Measurements from ENCODE around the gene RPP25. TPM values are rescaled to one million over a fixed set of nuclear protein-coding genes. Genes with fewer than 3 reads are reported as not detected.

RPP25 gene
- total and polyA plus RNA-seq, 2 of the 13 experiments (the other 11 are each of a cell fraction or from before 2014, with no cell fraction given): 0.05 to 0.11 TPM

- TF ChIP-seq, protein P1, sequence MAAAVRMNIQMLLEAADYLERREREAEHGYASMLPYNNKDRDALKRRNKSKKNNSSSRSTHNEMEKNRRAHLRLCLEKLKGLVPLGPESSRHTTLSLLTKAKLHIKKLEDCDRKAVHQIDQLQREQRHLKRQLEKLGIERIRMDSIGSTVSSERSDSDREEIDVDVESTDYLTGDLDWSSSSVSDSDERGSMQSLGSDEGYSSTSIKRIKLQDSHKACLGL (CRISPR knock-in tag; IDR thresholded peaks at IDR 0.05): peak; percentile 53
- TF ChIP-seq HNRNPH1 (optimal IDR thresholded peaks at IDR 0.05; ENCODE audit: low read depth, low read length) (no peak), FOXK2 (IDR thresholded peaks at IDR 0.05) (no peak), SPEN (CRISPR knock-in tag; IDR thresholded peaks at IDR 0.05; ENCODE audit: low read depth) (no peak), ZMYM2 (CRISPR knock-in tag; IDR thresholded peaks at IDR 0.05) (no peak), NCOR1 (IDR thresholded peaks at IDR 0.05; ENCODE audit: borderline replicate concordance, low read length) (no peak), ADNP (CRISPR knock-in tag; IDR thresholded peaks at IDR 0.05) (no peak), FOXO1 (CRISPR knock-in tag; IDR thresholded peaks at IDR 0.05) (no peak), WIZ (CRISPR knock-in tag; IDR thresholded peaks at IDR 0.05) (no peak), IRF2 (CRISPR knock-in tag; IDR thresholded peaks at IDR 0.05) (no peak), ZNF501 (CRISPR knock-in tag; IDR thresholded peaks at IDR 0.05) (peak; percentile 60; the same call in 1 of the 2 replicates), ZNF556 (CRISPR knock-in tag; IDR thresholded peaks at IDR 0.05; ENCODE audit: borderline replicate concordance) (no peak), ZNF18 (CRISPR knock-in tag; IDR thresholded peaks at IDR 0.05; ENCODE audit: insufficient replicate concordance) (no peak), THYN1 (CRISPR knock-in tag; IDR thresholded peaks at IDR 0.05; ENCODE audit: borderline replicate concordance, low read depth) (no peak), ZFP41 (CRISPR knock-in tag; IDR thresholded peaks at IDR 0.05; ENCODE audit: borderline replicate concordance) (no peak), ZBTB8A (CRISPR knock-in tag; IDR thresholded peaks at IDR 0.05; ENCODE audit: borderline replicate concordance, low read depth) (no peak)
- TF ChIP-seq, protein P2, sequence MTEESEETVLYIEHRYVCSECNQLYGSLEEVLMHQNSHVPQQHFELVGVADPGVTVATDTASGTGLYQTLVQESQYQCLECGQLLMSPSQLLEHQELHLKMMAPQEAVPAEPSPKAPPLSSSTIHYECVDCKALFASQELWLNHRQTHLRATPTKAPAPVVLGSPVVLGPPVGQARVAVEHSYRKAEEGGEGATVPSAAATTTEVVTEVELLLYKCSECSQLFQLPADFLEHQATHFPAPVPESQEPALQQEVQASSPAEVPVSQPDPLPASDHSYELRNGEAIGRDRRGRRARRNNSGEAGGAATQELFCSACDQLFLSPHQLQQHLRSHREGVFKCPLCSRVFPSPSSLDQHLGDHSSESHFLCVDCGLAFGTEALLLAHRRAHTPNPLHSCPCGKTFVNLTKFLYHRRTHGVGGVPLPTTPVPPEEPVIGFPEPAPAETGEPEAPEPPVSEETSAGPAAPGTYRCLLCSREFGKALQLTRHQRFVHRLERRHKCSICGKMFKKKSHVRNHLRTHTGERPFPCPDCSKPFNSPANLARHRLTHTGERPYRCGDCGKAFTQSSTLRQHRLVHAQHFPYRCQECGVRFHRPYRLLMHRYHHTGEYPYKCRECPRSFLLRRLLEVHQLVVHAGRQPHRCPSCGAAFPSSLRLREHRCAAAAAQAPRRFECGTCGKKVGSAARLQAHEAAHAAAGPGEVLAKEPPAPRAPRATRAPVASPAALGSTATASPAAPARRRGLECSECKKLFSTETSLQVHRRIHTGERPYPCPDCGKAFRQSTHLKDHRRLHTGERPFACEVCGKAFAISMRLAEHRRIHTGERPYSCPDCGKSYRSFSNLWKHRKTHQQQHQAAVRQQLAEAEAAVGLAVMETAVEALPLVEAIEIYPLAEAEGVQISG (CRISPR knock-in tag; IDR thresholded peaks at IDR 0.05): no peak
- TF ChIP-seq, protein P3, sequence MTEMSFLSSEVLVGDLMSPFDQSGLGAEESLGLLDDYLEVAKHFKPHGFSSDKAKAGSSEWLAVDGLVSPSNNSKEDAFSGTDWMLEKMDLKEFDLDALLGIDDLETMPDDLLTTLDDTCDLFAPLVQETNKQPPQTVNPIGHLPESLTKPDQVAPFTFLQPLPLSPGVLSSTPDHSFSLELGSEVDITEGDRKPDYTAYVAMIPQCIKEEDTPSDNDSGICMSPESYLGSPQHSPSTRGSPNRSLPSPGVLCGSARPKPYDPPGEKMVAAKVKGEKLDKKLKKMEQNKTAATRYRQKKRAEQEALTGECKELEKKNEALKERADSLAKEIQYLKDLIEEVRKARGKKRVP (CRISPR knock-in tag; IDR thresholded peaks at IDR 0.05): no peak
- TF ChIP-seq, protein P4, sequence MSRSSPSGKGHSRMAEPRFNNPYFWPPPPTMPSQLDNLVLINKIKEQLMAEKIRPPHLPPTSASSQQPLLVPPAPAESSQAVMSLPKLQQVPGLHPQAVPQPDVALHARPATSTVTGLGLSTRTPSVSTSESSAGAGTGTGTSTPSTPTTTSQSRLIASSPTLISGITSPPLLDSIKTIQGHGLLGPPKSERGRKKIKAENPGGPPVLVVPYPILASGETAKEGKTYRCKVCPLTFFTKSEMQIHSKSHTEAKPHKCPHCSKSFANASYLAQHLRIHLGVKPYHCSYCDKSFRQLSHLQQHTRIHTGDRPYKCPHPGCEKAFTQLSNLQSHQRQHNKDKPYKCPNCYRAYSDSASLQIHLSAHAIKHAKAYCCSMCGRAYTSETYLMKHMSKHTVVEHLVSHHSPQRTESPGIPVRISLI (CRISPR knock-in tag; IDR thresholded peaks at IDR 0.05; ENCODE audit: borderline replicate concordance): no peak
- TF ChIP-seq, protein P5, sequence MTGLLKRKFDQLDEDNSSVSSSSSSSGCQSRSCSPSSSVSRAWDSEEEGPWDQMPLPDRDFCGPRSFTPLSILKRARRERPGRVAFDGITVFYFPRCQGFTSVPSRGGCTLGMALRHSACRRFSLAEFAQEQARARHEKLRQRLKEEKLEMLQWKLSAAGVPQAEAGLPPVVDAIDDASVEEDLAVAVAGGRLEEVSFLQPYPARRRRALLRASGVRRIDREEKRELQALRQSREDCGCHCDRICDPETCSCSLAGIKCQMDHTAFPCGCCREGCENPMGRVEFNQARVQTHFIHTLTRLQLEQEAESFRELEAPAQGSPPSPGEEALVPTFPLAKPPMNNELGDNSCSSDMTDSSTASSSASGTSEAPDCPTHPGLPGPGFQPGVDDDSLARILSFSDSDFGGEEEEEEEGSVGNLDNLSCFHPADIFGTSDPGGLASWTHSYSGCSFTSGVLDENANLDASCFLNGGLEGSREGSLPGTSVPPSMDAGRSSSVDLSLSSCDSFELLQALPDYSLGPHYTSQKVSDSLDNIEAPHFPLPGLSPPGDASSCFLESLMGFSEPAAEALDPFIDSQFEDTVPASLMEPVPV (CRISPR knock-in tag; IDR thresholded peaks at IDR 0.05): no peak
Observed at GRCh38 chr15:74956648-74957475, at the start of gene RPP25 (continued).

Measured in HepG2 (cell line).